Measurements from ENCODE around the gene NFE2L1.
A peak's percentile ranks its signal among the peaks of the same experiment; 100 is the strongest.

The NFE2L1 gene

DNA sequence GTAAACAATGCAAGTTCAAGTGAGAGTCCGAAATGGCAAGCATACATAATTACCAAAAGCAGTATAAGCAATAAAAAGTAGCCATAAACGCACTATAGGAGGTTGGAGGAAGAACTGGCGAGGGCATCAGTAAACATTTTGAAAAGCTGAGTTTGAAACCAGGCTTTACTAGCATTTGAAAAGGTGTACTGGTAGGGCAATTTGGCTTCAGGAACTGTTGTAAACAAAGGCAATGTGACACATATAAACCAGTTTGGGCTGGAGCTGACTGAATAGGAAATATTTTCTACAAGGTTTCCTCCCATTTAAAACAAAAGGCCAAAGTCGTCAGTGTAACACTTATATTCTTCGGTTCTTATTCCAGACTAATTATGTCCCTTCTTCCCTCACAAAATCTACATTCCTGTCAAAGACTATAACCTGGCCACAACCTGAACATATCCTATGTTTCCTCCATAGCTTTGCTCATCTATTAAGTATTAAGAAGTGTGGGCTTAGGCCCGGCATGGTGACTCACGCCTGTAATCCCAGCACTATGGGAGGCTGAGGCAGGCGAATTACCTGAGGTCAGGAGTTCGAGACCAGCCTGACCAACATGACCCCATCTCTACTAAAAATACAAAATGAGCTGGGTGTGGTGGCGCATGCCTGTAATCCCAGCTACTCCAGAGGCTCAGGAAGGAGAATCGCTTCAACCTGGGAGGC is 45.3 kb downstream of the NFE2L1 start:
- H3K4me3 ChIP-seq (ENCODE audit: low read length) = no peak overlapping the region
- TF ChIP-seq, protein P1, sequence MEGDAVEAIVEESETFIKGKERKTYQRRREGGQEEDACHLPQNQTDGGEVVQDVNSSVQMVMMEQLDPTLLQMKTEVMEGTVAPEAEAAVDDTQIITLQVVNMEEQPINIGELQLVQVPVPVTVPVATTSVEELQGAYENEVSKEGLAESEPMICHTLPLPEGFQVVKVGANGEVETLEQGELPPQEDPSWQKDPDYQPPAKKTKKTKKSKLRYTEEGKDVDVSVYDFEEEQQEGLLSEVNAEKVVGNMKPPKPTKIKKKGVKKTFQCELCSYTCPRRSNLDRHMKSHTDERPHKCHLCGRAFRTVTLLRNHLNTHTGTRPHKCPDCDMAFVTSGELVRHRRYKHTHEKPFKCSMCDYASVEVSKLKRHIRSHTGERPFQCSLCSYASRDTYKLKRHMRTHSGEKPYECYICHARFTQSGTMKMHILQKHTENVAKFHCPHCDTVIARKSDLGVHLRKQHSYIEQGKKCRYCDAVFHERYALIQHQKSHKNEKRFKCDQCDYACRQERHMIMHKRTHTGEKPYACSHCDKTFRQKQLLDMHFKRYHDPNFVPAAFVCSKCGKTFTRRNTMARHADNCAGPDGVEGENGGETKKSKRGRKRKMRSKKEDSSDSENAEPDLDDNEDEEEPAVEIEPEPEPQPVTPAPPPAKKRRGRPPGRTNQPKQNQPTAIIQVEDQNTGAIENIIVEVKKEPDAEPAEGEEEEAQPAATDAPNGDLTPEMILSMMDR (conservative IDR thresholded peaks at IDR 0.05; ENCODE audit: low read length) = no peak
- no peak for DNase-seq (ENCODE audit: low read depth)

DNA sequence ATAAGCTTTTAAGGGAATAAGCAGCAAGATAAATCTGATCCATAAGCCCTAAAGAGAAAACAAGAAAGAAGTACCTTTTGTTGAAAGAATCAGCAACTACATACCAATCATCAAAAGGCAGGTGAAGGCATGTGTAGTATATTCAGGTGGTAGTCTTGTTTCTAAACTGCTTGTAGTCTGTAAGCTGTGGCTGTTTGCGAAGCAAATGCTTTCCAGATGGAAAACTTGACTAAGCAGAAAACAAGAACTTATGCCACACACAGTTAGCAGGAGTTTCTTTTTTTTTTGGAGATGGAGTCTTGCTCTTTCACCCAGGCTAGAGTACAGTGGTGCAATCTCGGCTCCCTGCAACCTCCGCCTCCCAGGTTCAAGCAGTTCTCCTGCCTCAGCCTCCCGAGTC is 47.5 kb downstream of the NFE2L1 start:
- TF ChIP-seq, protein P1 (conservative IDR thresholded peaks at IDR 0.05; ENCODE audit: low read length) = no peak
- H3K4me3 ChIP-seq (ENCODE audit: low read length) = no peak overlapping the region
- peak; percentile 57 for DNase-seq (ENCODE audit: low read depth)

DNA sequence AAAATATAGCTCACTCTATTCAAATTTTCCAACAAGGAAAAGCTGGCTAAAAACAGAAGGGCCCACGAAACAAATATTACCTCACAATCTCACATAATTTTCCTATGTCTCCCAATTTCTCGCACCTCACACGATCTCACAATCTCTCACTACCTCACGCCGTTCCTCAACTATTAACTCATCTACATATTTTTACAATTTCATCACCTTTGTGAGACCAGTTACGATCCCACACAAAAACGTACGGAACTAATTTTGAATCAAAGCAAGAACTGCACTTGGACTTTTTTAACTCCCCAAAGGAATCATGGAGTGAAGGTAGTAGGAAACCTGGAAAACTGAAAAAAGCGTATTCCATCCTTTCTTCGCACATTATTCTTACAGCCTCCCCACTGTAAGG is 52.0 kb downstream of the NFE2L1 start:
- TF ChIP-seq, protein P1 (conservative IDR thresholded peaks at IDR 0.05; ENCODE audit: low read length) = no peak
- DNase-seq (ENCODE audit: low read depth) = peak; percentile 73
- peak overlapping the region; percentile 88 for H3K4me3 ChIP-seq (ENCODE audit: low read length)

DNA sequence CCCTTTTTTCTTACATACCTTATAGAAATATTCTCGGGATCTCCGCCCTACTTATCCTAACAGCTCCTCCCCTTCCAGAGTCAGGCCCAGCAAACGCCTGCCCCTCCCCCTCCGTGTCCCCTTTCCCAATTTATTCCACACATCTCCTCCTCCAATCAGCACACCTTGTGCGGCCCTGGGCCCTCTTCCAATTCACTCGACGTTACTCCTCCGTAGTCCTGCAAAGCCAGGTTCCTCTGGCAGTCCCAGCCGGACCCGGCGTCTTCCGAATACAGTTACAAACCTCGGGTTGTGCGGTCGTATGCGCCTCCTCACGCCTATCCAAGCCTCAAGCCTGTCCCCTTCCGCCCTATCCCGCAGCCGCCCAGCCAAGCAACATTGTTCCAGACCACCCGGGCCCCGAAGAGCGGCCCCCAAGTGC is 52.4 kb downstream of the NFE2L1 start:
- TF ChIP-seq, protein P1 (conservative IDR thresholded peaks at IDR 0.05; ENCODE audit: low read length) = no peak
- H3K4me3 ChIP-seq (ENCODE audit: low read length) = peak overlapping the region; percentile 88
- DNase-seq (ENCODE audit: low read depth) = peak; percentile 47

- TF ChIP-seq, protein P1 (conservative IDR thresholded peaks at IDR 0.05; ENCODE audit: low read length) = no peak
- peak within 1 kb of the TSS; percentile 88 for H3K4me3 ChIP-seq (ENCODE audit: low read length)
- DNase-seq (ENCODE audit: low read depth) = peak; percentile 93
Observed at GRCh38 chr17:48101012-48101720, 53.0 kb downstream of the NFE2L1 start, which contains the start of gene CBX1. Gene CBX1, minus strand, starts transcription at chr17:48101478. Its CDS starts 24,474 bp downstream, at chr17:48077004.

DNA sequence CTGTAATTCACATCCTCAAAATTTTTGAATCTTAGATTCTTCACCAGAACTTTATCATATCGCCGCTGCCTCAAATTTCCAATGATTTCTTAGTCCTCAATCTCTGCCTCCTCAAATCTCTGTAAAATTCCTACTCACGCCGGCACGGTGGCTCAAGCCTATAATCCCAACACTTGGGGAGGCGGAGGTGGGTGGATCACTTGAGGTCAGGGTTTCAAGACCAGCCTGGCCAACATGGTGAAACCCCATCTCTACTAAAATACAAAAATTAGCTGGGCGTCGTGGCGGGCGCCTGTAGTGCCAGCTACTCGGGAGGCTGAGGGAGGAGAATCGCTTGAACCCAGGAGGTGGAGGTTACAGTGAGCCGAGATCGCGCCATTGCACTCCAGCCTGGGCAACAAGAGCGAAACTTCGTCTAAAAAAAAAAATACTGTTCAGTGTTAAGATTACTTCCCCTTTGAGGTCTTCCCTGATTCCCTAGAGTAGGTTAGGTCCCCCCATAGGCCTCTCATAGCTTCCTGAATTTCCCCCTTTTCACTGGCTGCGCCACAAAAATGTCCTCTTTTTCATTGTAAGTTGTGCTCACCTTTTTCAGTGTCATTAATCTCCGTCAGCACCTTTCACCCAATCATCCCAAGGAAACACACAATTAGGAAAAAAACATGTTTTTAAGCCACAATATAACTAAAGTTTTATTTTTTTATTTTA is 54.0 kb downstream of the NFE2L1 start:
- TF ChIP-seq, protein P1 (conservative IDR thresholded peaks at IDR 0.05; ENCODE audit: low read length) = no peak

More for the DNA sequence above, 54.0 kb downstream of the NFE2L1 start:
- no peak for DNase-seq (ENCODE audit: low read depth)
- H3K4me3 ChIP-seq (ENCODE audit: low read length) = no peak overlapping the region; the same call in 1 of the 2 replicates

Data from AG10803 (cell line).